Subcutaneous abdominal adipose tissue (tissue), 5 donors: ENCODE data around the gene COPS7A.
A peak's percentile ranks its signal among the peaks of the same experiment; 100 is the strongest.

Experiments
- H3K27ac ChIP-seq: one replicate; pipeline ENCODE4 v1.7.0; 2013; ENCODE audit warnings: low read depth, mild to moderate bottlenecking, inconsistent platforms, low read length, moderate library complexity
- H3K27me3 ChIP-seq, 5 donors: one replicate each; pipeline ENCODE4 v1.7.0; 2013; ENCODE audit warnings: low read length in 5 of 5, inconsistent platforms in 1 of 5; ENCODE audit not compliant: control insufficient read depth in 5 of 5, insufficient read depth in 4 of 5
- H3K36me3 ChIP-seq, 5 donors: one replicate each; pipeline ENCODE4 v1.7.0; 2013; ENCODE audit warnings: low read length in 5 of 5; ENCODE audit not compliant: control insufficient read depth in 5 of 5, insufficient read depth in 5 of 5
- H3K4me1 ChIP-seq, 5 donors: one replicate each; pipeline ENCODE4 v1.7.0; 2013; ENCODE audit warnings: low read length in 5 of 5, mild to moderate bottlenecking in 3 of 5, moderate library complexity in 1 of 5; ENCODE audit not compliant: control insufficient read depth in 5 of 5, insufficient read depth in 5 of 5
- H3K4me3 ChIP-seq, 5 donors: one replicate each; pipeline ENCODE4 v1.7.0; 2013; ENCODE audit warnings: low read length in 5 of 5, low read depth in 1 of 5
- H3K9ac ChIP-seq, 5 donors: one replicate each; pipeline ENCODE4 v1.7.0; 2013; ENCODE audit warnings: low read length in 5 of 5, mild to moderate bottlenecking in 4 of 5, moderate library complexity in 3 of 5
- H3K9me3 ChIP-seq, 5 donors: one replicate each; pipeline ENCODE4 v1.7.0; 2013; ENCODE audit warnings: low read length in 5 of 5; ENCODE audit not compliant: control insufficient read depth in 5 of 5
- donor health status: healthy.
- donor health status: healthy.
- donor health status: healthy.
- donor health status: healthy.
- donor health status: healthy.

COPS7A gene

GRCh38 chr12:6774499-6775062, 50.7 kb downstream of the COPS7A start:
- Histone ChIP-seq H3K27me3 (peaks cover 0 to 4% (median 0%) of the 10 kb centered on the region in 5 donors), H3K4me1 (peaks cover 4 to 46% (median 26%) of the 10 kb centered on the region in 5 donors), H3K27ac (no peak overlapping the region), H3K9ac (no peak overlapping the region), H3K4me3 (no peak overlapping the region), H3K36me3 (peaks cover 0 to 23% (median 16%) of the 10 kb centered on the region in 5 donors), H3K9me3 (no peaks in the 10 kb centered on the region)

GRCh38 chr12:6775185-6776174, 51.6 kb downstream of the COPS7A start:
- Histone ChIP-seq H3K9ac (no peak overlapping the region), H3K9me3 (no peaks in the 10 kb centered on the region), H3K27ac (no peak overlapping the region), H3K36me3 (peaks cover 0 to 14% (median 7%) of the 10 kb centered on the region in 5 donors), H3K4me3 (no peak overlapping the region), H3K27me3 (peaks cover 0 to 4% (median 0%) of the 10 kb centered on the region in 5 donors), H3K4me1 (peaks cover 4 to 39% (median 25%) of the 10 kb centered on the region in 5 donors)

- Histone ChIP-seq H3K4me3 (no peak overlapping the region), H3K9me3 (no peaks in the 10 kb centered on the region)
Measured at GRCh38 chr12:6777386-6777785, 53.5 kb downstream of the COPS7A start.

GRCh38 chr12:6778217-6778573, 54.3 kb downstream of the COPS7A start:
- no peaks in the 10 kb centered on the region for H3K9me3 ChIP-seq
- H3K27me3 ChIP-seq, result peaks cover 0 to under 1% (median 0%) of the 10 kb centered on the region in 5 donors
- H3K4me3 ChIP-seq, result peak overlapping the region; percentile 56 to 65 (median 63)
- H3K4me1 ChIP-seq, result peaks cover 4 to 18% (median 12%) of the 10 kb centered on the region in 5 donors
- H3K9ac ChIP-seq, result peak overlapping the region in 3 of 5 donors; percentile 11 to 21 (median 14)
- peaks cover 0 to 5% (median 0%) of the 10 kb centered on the region in 5 donors for H3K36me3 ChIP-seq
- peak overlapping the region; percentile 57 for H3K27ac ChIP-seq

More at GRCh38 chr12:6777386-6777785, 53.5 kb downstream of the COPS7A start:
- H3K9ac ChIP-seq, result no peak overlapping the region
- peaks cover 4 to 23% (median 12%) of the 10 kb centered on the region in 5 donors for H3K4me1 ChIP-seq
- H3K36me3 ChIP-seq, result peaks cover 0 to 5% (median 0%) of the 10 kb centered on the region in 5 donors
- H3K27me3 ChIP-seq, result peaks cover 0 to 4% (median 0%) of the 10 kb centered on the region in 5 donors
- no peak overlapping the region for H3K27ac ChIP-seq

GRCh38 chr12:6778574-6779550, 55.0 kb downstream of the COPS7A start:
- Histone ChIP-seq H3K27ac (peak overlapping the region; percentile 57), H3K4me1 (peaks cover 4 to 17% (median 12%) of the 10 kb centered on the region in 5 donors), H3K36me3 (peaks cover 0 to 5% (median 0%) of the 10 kb centered on the region in 5 donors), H3K9me3 (no peaks in the 10 kb centered on the region), H3K27me3 (no peaks in the 10 kb centered on the region), H3K9ac (peak overlapping the region in 4 of 5 donors; percentile 11 to 41 (median 18)), H3K4me3 (peak overlapping the region; percentile 56 to 65 (median 63))

- Histone ChIP-seq H3K27me3 (no peaks in the 10 kb centered on the region), H3K4me1 (peaks cover 4 to 17% (median 12%) of the 10 kb centered on the region in 5 donors), H3K9ac (no peak overlapping the region), H3K9me3 (no peaks in the 10 kb centered on the region), H3K27ac (no peak overlapping the region), H3K4me3 (no peak overlapping the region), H3K36me3 (peaks cover 0 to 5% (median 0%) of the 10 kb centered on the region in 5 donors)
Measured at GRCh38 chr12:6779708-6780432, 56.0 kb downstream of the COPS7A start.

GRCh38 chr12:6780573-6780972, 56.7 kb downstream of the COPS7A start:
- Histone ChIP-seq H3K36me3 (peaks cover 0 to 1% (median 0%) of the 10 kb centered on the region in 5 donors), H3K9ac (no peak overlapping the region), H3K4me3 (no peak overlapping the region), H3K27ac (no peak overlapping the region), H3K9me3 (no peaks in the 10 kb centered on the region), H3K4me1 (peaks cover 4 to 21% (median 12%) of the 10 kb centered on the region in 5 donors), H3K27me3 (no peaks in the 10 kb centered on the region)
